GM12801 (cell line): Measurements from ENCODE around the gene RECK.

Experiments used
- TF ChIP-seq, protein P1 (sequence below): IDR thresholded peaks from one replicate; pipeline ENCODE4 v1.5.1; 2011; ENCODE audit warnings: control low read depth; ENCODE audit not compliant: insufficient read length; ENCODE audit errors: extremely low read depth

Gene RECK

DNA sequence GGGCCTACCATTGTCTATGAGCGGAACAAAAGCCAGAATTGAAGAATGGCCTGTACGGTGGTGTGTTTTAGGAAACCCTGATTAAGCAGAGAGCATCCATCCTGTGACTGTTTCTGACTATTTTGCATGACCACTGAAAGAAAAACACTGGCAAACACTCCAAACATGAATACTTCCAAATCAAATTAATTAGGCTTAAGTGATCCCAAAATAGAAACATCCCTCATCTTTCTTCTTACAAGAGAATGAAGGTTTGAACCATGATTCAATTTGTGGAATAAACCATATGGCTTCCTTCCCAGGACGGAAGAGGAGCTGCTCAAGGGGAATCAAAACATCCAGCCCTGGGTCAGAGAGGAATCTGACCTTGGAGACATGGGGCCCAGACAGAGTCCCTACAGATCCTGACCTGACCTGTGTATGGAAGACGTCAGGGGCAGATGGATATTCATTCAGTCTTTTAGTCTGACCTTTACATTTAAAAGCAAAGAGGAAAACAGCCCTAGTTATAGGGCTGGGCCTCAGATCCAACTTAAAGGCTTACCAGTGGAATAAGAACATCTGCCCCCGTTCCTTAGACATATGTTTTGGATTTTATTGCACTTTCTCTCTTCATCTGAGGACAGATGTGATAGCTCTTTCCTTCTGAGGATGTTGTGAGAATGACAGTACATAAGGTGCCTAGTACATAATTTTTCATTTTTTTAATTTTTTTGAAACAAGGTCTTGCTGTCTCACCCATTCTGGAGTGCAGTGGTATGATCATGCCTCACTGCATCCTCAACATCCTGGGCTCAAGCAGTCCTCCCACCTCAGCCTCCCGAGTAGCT is 17.6 kb upstream of the RECK start:
- TF ChIP-seq, protein P1, sequence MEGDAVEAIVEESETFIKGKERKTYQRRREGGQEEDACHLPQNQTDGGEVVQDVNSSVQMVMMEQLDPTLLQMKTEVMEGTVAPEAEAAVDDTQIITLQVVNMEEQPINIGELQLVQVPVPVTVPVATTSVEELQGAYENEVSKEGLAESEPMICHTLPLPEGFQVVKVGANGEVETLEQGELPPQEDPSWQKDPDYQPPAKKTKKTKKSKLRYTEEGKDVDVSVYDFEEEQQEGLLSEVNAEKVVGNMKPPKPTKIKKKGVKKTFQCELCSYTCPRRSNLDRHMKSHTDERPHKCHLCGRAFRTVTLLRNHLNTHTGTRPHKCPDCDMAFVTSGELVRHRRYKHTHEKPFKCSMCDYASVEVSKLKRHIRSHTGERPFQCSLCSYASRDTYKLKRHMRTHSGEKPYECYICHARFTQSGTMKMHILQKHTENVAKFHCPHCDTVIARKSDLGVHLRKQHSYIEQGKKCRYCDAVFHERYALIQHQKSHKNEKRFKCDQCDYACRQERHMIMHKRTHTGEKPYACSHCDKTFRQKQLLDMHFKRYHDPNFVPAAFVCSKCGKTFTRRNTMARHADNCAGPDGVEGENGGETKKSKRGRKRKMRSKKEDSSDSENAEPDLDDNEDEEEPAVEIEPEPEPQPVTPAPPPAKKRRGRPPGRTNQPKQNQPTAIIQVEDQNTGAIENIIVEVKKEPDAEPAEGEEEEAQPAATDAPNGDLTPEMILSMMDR = no peak

DNA sequence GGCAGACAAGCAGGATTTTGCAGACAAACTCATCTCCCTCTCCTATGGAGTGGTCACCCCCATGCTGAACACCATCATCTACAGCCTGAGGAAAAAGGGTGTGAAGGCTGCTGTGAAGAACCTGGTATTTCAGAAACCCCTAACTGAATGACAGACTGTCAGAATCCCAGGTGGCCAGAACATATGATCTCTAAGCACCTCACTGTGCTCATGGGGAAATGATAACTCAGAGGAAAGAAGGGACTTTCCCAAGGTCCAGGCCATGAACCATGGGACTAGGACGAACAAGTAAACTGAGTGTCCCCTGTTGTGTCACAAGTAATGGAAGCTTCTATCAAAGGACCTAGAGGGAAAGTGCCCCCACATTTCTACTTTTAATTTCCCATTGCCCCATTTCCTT is 14.7 kb upstream of the RECK start:
- TF ChIP-seq, protein P1 = no peak

DNA sequence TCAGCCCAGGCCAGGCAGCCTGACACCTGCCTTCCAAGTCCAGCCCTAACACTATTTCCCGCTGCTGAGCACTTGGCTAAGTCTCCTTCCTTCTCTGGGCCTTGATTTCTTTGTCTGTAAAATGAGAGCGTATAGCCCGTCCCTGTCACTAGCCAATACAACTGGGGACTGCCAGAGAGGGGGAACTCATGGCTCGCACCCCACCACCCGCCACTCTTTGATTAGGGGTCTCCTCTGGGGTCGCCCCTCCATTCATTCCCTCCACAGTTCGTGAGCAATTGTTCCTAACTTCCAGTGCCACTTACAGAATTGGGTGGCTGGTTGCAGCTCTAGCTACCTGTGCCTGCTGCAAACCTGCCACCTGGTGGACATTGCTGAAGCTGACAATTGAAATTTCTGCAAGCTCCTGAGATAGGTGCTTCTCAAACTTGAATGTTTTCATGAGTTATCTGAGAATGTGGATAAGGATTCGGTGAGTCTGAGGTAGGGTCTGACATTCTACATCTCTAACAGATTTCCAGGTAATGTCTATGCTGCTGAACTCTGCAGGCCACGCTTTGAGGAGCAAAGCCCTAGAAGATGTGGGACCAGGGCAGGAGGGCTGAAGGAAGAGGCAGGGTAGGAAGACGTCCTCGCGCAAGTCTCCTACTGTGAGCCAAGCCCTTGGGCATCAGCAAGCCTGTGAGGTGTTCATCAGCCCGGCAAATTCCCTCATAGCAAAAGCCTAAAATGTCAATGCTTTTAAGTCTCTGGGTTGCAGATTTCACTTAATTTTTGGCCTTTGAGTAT is 13.3 kb upstream of the RECK start:
- TF ChIP-seq, protein P1 = peak; percentile 28

DNA sequence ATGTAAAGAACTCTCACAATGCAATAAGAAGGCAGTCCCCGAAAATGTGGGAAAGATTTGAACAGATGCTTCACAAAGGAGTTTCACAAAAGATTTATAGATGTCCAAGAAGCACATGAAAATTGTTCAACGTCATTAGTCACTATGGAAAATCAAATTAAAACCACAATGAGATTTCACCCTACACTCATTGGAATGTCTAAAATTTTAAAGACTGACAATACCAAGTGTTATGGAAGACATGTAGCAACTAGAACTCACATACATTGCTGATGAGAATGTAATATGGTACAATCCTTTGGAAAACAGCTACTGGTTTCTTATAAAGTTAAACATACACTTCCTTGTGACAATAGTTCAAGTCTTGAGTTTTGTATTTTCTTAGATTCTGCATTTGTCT is 11.0 kb upstream of the RECK start:
- TF ChIP-seq, protein P1 = no peak

DNA sequence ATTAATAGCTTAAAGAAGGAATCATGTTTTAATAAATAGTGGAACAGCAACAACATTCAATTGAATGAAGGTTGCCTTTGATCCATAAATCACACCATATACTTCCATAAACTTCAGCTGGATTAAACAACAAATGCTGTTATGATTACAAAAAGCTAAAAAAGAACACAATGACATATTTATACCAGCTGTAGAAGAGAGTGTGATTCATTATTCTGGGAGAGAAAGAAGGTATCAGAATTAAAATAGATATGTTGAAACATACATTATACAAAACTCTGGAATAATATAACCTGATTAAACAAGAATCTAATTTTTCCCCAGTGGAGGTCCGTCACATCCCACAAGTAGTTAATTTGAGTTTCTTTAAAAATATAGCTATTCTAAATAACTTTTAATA is 7.5 kb upstream of the RECK start:
- TF ChIP-seq, protein P1 = no peak

DNA sequence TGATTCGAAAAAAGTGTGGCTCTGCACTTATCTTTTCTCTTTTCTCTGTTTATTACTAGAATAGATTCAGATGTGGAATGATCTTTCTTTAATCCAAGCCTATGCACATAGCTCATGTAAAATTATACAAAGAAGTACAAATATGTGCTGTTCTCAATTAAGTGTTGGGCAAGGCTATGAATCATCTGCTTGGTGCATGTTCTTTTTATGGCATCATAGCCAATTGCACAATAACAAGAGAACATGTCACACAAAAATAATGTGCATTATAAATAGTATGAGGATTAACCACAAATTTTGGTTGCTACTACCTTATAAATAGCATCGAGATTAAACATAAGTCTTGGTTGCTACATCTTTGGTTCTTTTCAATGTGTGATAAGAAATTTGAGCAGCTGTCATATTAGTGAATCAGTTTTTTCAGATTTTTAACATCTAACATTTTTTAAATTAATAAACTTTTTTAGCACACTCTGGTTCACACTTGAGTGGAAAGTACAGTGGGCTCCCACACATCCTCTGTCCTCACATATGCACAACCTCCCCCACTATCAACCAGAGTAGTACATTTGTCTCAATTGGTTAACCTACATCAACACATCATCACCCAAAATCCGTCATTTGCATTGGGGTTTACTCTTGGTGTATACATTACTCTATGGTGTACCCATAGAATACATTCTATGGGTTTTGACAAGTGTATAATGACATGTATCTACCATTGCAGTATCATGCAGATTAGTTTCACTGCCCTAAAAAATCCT is 6.8 kb upstream of the RECK start:
- TF ChIP-seq, protein P1 = no peak

DNA sequence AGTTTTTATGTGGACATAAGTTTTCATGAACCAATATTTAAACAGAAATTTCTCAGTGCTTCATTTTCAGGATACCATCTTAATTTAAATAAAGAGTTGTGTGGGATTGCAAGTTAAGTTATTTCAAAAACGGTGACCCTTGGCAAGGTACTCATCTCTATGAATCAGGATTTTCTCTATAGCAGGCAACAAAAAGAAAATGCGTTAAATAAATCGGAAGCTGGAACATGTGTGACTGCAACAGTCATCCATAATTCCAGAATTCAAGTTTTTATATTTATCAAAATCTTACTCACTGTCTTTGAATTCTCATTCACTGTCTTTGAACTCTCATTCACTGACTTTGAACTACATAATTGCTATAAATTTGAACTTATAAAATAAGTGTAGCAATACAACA is 5.8 kb upstream of the RECK start:
- TF ChIP-seq, protein P1 = no peak
